Hematopoietic multipotent progenitor cell treated with erythropoietin and hydrocortisone succinate and interleukin-3 and kit ligand, for 6 days (in vitro differentiated cells): ENCODE data around the gene ASIC1.

Source experiments
- DNase-seq: peaks from one replicate; pipeline ENCODE4 v3.0.0-alpha.2; 2015

Gene ASIC1

GRCh38 chr12:50085615-50086072 is 28.2 kb downstream of the ASIC1 start:
- no peak for DNase-seq

GRCh38 chr12:50086148-50086547 is 28.8 kb downstream of the ASIC1 start:
- DNase-seq: no peak

- DNase-seq: no peak
Observed at GRCh38 chr12:50087151-50087550, 29.8 kb downstream of the ASIC1 start.

- no peak for DNase-seq
Observed at GRCh38 chr12:50087995-50088394, 30.6 kb downstream of the ASIC1 start.

GRCh38 chr12:50088577-50089335 is 31.4 kb downstream of the ASIC1 start:
- peak; percentile 85 for DNase-seq

- DNase-seq: no peak
Observed at GRCh38 chr12:50089730-50090129, 32.3 kb downstream of the ASIC1 start.

DNA sequence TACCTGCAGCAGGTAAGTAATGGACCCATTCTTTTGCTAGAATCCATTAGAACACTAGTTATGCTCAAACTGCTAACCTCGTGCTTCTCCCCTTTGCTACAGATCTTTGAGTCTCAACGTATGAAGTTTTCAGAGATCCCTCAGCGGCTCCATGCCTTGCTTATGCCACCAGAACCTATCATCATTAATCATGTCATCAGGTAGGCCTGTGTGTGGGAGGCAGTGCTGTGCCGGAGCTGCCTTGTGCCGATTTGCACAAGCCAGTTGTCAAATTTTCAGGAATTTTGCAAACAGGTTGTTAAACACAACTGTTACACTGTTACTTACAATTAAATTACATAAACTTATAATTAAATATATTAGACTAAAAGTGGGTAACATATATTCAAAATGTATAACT is 33.0 kb downstream of the ASIC1 start:
- no peak for DNase-seq

- DNase-seq: no peak
Observed at GRCh38 chr12:50097952-50098351, 40.6 kb downstream of the ASIC1 start.

DNA sequence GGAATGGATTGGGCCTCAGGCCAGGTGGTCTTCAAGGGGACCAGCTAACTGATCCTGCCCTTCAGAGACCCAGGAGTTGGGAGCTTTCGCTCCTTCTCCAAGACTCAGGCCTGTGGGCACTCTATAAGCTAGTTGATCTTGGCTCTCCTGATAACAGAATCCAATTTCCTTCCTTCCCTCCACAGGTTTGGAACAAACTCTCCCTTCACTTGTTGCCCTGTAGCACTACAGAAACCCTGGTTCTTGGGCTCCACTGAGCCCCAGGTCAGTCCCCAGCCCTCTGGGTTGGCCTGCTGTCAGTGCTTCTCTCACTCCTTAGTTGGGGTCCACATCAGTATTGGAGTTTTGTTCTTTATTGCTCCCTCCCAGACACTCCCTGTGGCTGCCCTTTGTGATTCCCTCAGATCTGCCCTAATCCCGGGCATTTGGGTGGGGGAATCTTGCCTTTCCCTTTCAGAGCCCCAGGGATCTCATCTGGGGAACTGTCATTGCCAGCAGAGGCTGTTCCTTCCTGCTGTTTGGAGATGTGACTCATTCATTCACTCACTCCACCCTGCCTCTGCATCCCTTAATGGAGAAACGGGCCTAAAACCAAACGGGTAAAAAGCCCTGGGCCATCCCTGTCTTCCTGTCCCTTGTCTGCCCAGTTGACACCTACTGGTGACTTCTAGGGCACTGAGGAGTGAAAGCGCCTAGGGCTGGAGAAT is 42.1 kb downstream of the ASIC1 start:
- no peak for DNase-seq

- DNase-seq: no peak
Observed at GRCh38 chr12:50100561-50100960, 43.2 kb downstream of the ASIC1 start.

GRCh38 chr12:50101663-50102062 is 44.3 kb downstream of the ASIC1 start:
- DNase-seq: peak; percentile 42

GRCh38 chr12:50102131-50102531 is 44.7 kb downstream of the ASIC1 start:
- no peak for DNase-seq

GRCh38 chr12:50102646-50103309 is 45.4 kb downstream of the ASIC1 start:
- DNase-seq: no peak

DNA sequence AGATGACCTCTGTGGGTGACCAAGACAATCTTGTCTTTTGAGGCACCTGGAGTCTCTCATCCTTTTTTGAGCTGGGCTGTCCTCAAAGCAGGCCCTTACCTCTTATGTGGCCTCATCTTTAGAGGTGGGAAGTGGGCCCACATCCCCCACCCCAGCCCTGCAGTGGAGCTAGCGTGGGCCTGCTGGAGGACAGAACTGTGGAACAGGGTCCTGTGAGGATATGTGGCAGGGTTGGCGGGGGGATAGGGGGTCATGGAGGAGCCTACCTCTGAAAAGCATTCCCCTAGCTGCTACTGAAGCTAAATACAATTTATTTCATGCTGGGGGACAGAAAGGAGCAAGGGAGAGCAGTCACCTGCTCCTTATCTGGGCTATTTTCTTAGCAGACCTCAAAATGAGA is 46.0 kb downstream of the ASIC1 start:
- no peak for DNase-seq

- peak; percentile 82 for DNase-seq
Observed at GRCh38 chr12:50103767-50104321, 46.4 kb downstream of the ASIC1 start, which contains the start of gene GPD1. TSS of gene GPD1 (plus strand) at chr12:50104008. CDS start at chr12:50104051, 43 bp downstream.

- no peak for DNase-seq
Observed at GRCh38 chr12:50104417-50105366, 47.3 kb downstream of the ASIC1 start.

DNA sequence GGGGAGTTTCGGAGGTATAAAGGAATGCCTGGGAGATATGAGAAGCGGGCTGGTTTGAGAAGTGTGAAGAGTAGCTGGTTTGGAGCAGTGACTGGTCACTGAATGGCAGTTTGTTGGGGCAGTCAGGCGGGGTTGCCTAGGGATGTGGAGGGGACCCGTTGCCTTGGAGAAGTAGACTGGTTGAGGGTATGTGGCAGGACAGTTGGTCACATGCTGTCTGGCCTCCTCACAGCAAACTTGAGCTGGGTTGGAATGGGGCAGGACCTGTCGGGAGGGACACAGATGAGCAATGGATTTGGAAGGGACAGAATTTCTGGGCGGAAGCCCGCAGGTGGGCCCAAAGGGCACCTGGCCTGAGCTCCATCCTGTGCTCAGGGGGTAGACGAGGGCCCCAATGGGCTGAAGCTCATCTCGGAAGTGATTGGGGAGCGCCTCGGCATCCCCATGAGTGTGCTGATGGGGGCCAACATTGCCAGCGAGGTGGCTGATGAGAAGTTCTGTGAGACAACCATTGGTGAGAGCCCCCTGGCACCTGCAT is 48.6 kb downstream of the ASIC1 start:
- no peak for DNase-seq

DNA sequence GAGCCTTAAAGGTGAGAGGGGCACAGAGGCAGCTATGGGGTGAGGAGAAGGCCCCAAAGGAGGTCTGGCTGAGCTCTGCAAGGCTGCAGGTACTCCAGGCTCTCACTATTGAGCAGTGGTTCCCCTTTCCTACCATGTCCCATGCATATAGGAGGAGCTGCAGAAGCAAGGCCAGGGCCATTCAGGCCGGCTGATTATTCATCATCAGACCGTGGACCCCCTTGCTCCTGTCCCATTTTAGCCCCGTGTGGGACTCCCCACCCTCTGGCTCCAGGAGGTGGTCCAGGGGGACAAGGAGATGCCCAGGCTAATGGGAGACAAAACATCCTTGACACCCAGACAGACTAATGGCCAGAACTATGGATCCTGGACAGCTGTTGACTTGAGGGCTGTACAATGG is 49.5 kb downstream of the ASIC1 start:
- no peak for DNase-seq

DNA sequence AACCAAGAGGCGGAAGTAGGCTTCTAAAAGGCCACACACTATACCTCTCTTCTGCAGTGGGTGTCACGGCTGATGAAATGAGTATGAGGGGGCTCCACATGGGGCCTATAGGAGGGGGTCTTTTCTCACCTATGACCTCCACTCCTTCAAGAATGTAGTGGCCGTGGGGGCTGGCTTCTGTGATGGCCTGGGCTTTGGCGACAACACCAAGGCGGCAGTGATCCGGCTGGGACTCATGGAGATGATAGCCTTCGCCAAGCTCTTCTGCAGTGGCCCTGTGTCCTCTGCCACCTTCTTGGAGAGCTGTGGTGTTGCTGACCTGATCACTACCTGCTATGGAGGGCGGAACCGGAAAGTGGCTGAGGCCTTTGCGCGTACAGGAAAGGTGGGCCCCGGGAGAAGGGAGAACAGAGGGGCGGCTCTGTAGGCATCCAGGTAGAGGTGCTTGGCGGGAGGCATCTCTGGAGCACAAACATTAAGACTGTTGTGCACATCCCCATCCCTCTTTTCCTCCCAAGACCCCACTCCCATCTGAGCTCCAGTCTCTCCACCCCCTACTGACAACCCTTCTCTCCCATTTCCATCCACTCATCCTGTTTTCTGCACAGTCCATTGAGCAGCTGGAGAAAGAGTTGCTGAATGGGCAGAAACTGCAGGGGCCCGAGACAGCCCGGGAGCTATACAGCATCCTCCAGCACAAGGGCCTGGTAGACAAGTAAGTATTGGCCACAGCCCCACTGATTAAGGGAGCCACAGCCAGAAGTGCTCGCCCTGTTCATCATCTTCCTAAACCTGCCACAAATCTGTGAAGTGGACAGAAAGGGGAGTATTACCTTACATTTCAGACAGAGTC is 50.2 kb downstream of the ASIC1 start:
- no peak for DNase-seq

DNA sequence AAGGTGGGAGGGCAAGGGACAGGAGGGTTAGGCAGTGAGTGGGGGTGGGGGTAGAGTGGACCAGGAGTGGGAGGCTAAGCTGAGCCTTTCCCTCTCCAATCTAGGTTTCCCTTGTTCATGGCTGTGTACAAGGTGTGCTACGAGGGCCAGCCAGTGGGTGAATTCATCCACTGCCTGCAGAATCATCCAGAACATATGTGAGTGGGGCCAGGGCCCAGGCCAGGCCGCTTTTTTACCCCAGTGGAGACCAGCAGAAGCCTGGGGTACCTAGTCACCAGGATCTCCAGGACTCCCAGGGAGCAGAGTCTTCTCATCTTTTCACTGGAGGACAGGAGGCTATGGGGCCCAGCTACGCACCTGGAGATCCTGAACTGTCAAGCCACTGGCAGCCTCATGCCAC is 51.9 kb downstream of the ASIC1 start:
- DNase-seq: no peak
